SK-N-SH (cell line): Measurements from ENCODE around the gene PI4K2B.

Experiments used
- FOXM1 ChIP-seq: IDR thresholded peaks from 2 replicates; pipeline ENCODE4 v1.4.0; 2012; ENCODE audit warnings: low read depth, mild to moderate bottlenecking
- POLR2AphosphoS5 ChIP-seq: IDR thresholded peaks from 2 replicates; pipeline ENCODE4 v1.6.1; 2012; ENCODE audit warnings: low read depth, low read length
- SIN3A ChIP-seq: IDR thresholded peaks from 2 replicates; pipeline ENCODE4 v1.6.1; 2012; ENCODE audit warnings: low read depth, mild to moderate bottlenecking, low read length, moderate library complexity, borderline replicate concordance
- TAF1 ChIP-seq: IDR thresholded peaks from 2 replicates; pipeline ENCODE4 v1.6.1; 2012; ENCODE audit warnings: low read depth, mild to moderate bottlenecking, low read length, moderate library complexity, borderline replicate concordance
- TF ChIP-seq, protein P1 (sequence below): fragments of 200-600 bp; sonication (generic); IDR thresholded peaks from 2 replicates; pipeline ENCODE4 v1.6.1; 2017; ENCODE audit warnings: antibody characterized with exemption, mild to moderate bottlenecking, moderate library complexity

DNA sequence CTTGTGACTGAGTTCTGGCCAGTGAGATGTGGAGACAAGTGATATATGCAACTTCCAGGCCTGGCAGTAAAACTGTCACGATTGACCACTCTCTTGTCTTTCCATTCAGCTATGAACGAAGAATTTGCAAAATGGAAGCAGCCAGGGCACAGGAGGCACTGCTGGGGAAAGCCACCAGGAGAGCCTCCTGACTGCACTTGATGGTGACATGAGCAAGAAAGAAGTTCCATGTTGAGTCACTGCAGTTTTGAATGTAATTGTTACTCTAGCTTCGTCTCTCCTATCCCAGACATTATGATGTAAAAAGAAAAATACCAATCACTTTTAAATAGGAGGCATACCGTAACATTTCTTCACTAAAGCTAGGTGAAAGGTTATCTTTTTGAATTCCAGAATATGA lies 46.4 kb downstream of the PI4K2B start:
- TF ChIP-seq, protein P1, sequence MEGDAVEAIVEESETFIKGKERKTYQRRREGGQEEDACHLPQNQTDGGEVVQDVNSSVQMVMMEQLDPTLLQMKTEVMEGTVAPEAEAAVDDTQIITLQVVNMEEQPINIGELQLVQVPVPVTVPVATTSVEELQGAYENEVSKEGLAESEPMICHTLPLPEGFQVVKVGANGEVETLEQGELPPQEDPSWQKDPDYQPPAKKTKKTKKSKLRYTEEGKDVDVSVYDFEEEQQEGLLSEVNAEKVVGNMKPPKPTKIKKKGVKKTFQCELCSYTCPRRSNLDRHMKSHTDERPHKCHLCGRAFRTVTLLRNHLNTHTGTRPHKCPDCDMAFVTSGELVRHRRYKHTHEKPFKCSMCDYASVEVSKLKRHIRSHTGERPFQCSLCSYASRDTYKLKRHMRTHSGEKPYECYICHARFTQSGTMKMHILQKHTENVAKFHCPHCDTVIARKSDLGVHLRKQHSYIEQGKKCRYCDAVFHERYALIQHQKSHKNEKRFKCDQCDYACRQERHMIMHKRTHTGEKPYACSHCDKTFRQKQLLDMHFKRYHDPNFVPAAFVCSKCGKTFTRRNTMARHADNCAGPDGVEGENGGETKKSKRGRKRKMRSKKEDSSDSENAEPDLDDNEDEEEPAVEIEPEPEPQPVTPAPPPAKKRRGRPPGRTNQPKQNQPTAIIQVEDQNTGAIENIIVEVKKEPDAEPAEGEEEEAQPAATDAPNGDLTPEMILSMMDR: no peak
- TF ChIP-seq FOXM1 (no peak), SIN3A (no peak), POLR2AphosphoS5 (no peak), TAF1 (no peak)
